Endothelial cell of umbilical vein (primary cell): ENCODE results near the gene BMPR1B. TPM values are rescaled to one million over a fixed set of nuclear protein-coding genes. Genes with fewer than 3 reads are reported as not detected.

ENCODE experiments used
- BruUV-seq: library from RNA; stranded (reverse); fragments of 400-500 nt; replicated peaks from 2 replicates; lab custom pipeline; 2021; lab: Mats Ljungman, UMichigan
- CTCF ChIA-PET: fragments of 300-600, 350-600 bp; sonication (Branson Sonifier 250); formaldehyde crosslinking; loops from one replicate; lab custom pipeline; 2021; ENCODE audit warnings: antibody characterized with exemption, inconsistent platforms; lab: Charles Lee
- POLR2A ChIA-PET: fragments of 300-600, 350-600 bp; sonication (Branson Sonifier 250); formaldehyde crosslinking; loops from one replicate; lab custom pipeline; 2021; ENCODE audit warnings: antibody characterized with exemption, inconsistent platforms; lab: Charles Lee
- DNase-seq: peaks from one replicate; pipeline ENCODE4 v3.0.0-alpha.2; 2011; ENCODE audit warnings: low read depth, low spot score
- FAIRE-seq: peaks from 2 replicates; lab custom pipeline; 2011; peaks lifted over from hg19 to GRCh38; lab: Jason Lieb, UNC
- H2AFZ ChIP-seq: 2 replicates; pipeline ENCODE4 v1.6.0; 2012; ENCODE audit warnings: low read depth, low read length, control low read depth, inconsistent platforms
- H3K27ac ChIP-seq: 2 replicates; pipeline ENCODE4 v1.5.1; 2011; ENCODE audit warnings: low read depth, mild to moderate bottlenecking, control low read depth, low read length, moderate library complexity; ENCODE audit not compliant: insufficient read depth
- H3K27me3 ChIP-seq, 2 experiments: 2 replicates each; pipeline versions ENCODE4 v1.6.0 to v1.6.1; 2011; ENCODE audit warnings: low read length in 2 of 2, mixed read lengths in 1 of 2; ENCODE audit not compliant: control insufficient read depth in 2 of 2, insufficient read depth in 2 of 2
- H3K36me3 ChIP-seq, 2 experiments: 2 replicates in 1 of 2; 3 replicates in 1 of 2; pipeline ENCODE4 v1.5.1; 2011; ENCODE audit warnings: low read length in 2 of 2, mild to moderate bottlenecking in 1 of 2, moderate library complexity in 1 of 2; ENCODE audit not compliant: control insufficient read depth in 2 of 2, insufficient read depth in 2 of 2; ENCODE audit errors: extremely low read depth in 1 of 2
- H3K4me1 ChIP-seq: 3 replicates; pipeline ENCODE4 v1.5.1; 2011; ENCODE audit warnings: mild to moderate bottlenecking, low read length; ENCODE audit not compliant: control insufficient read depth, insufficient read depth; ENCODE audit errors: extremely low read depth
- H3K4me2 ChIP-seq: 2 replicates; pipeline ENCODE4 v1.6.1; 2011; ENCODE audit warnings: low read length, control low read depth, mixed read lengths; ENCODE audit not compliant: insufficient read depth
- H3K4me3 ChIP-seq, 3 experiments: fragments of 200-600 bp in 1 of 3; sonication (generic), shearing (Covaris generic) in 1 of 3; replicated peaks in 1 of 3; 2 replicates each; pipeline ENCODE4 v1.5.1; 2011 to 2016; ENCODE audit warnings: control low read depth in 3 of 3, low read length in 3 of 3, mild to moderate bottlenecking in 2 of 3, inconsistent platforms in 1 of 3, low read depth in 1 of 3, moderate library complexity in 1 of 3; ENCODE audit not compliant: insufficient read depth in 1 of 3
- H3K79me2 ChIP-seq: 2 replicates; pipeline ENCODE4 v1.6.0; 2012; ENCODE audit warnings: low read length, inconsistent platforms; ENCODE audit not compliant: control insufficient read depth, insufficient read depth
- H3K9ac ChIP-seq: replicated peaks from 2 replicates; pipeline ENCODE3; 2011; ENCODE audit warnings: low read length, control low read depth; ENCODE audit not compliant: insufficient read depth; ENCODE audit errors: extremely low read depth
- H3K9me1 ChIP-seq: replicated peaks from 3 replicates; pipeline ENCODE4 v1.6.0; 2011; ENCODE audit warnings: mild to moderate bottlenecking, low read length; ENCODE audit not compliant: control insufficient read depth, insufficient read depth; ENCODE audit errors: extremely low read depth
- H3K9me3 ChIP-seq: replicated peaks from 2 replicates; pipeline ENCODE4 v1.5.1; 2012; ENCODE audit warnings: low read length, inconsistent platforms; ENCODE audit not compliant: control insufficient read depth, insufficient read depth
- H4K20me1 ChIP-seq: replicated peaks from 2 replicates; pipeline ENCODE3; 2011; ENCODE audit warnings: mild to moderate bottlenecking, low read length; ENCODE audit not compliant: control insufficient read depth, insufficient read depth; ENCODE audit errors: extremely low read depth
- CTCF ChIP-seq, 2 donors: IDR thresholded peaks; 1 replicate in 1 of 2; 2 replicates in 1 of 2; pipeline ENCODE4 v1.5.1; 2011; ENCODE audit warnings: low read length in 2 of 2, mild to moderate bottlenecking in 2 of 2, moderate library complexity in 2 of 2, control low read depth in 1 of 2, inconsistent platforms in 1 of 2, low read depth in 1 of 2; ENCODE audit not compliant: insufficient read depth in 1 of 2; ENCODE audit errors: extremely low read depth in 1 of 2
- EZH2 ChIP-seq: IDR thresholded peaks from 2 replicates; pipeline ENCODE4 v1.6.1; 2012; ENCODE audit warnings: borderline replicate concordance, low read depth, mild to moderate bottlenecking, moderate library complexity, low read length, inconsistent platforms; ENCODE audit not compliant: severe bottlenecking
- FOS ChIP-seq: IDR thresholded peaks from 2 replicates; pipeline ENCODE4 v1.6.1; 2011; ENCODE audit warnings: mild to moderate bottlenecking, low read length, moderate library complexity, borderline replicate concordance; ENCODE audit not compliant: insufficient read depth
- GATA2 ChIP-seq: IDR thresholded peaks from 2 replicates; pipeline ENCODE4 v1.7.0; 2011; ENCODE audit warnings: low read depth, mild to moderate bottlenecking, moderate library complexity, mixed read lengths, low read length; ENCODE audit not compliant: insufficient read length, insufficient read depth
- JUN ChIP-seq: IDR thresholded peaks from 2 replicates; pipeline ENCODE4 v1.6.1; 2011; ENCODE audit warnings: borderline replicate concordance, low read depth; ENCODE audit not compliant: insufficient read length, insufficient read depth
- MAX ChIP-seq: IDR thresholded peaks from 2 replicates; pipeline ENCODE4 v1.6.1; 2011; ENCODE audit not compliant: insufficient read depth, insufficient read length
- MYC ChIP-seq: IDR thresholded peaks from one replicate; pipeline ENCODE4 v1.6.1; 2011; ENCODE audit warnings: mild to moderate bottlenecking, low read depth, low read length
- POLR2A ChIP-seq: IDR thresholded peaks from 2 replicates; pipeline ENCODE4 v1.6.1; 2012; ENCODE audit warnings: low read depth, mild to moderate bottlenecking, control low read depth, low read length
- POLR2AphosphoS5 ChIP-seq: IDR thresholded peaks from 2 replicates; pipeline ENCODE4 v1.6.1; 2012; ENCODE audit warnings: low read depth, mild to moderate bottlenecking, control low read depth, low read length, moderate library complexity; ENCODE audit not compliant: insufficient read depth
- dilution Hi-C: fragments of 300-500 bp; cut with MboI; formaldehyde crosslinking; loops from one replicate; pipeline ENCODE4 v1.15.0; 2019; ENCODE audit warnings: low sequenced_read_pairs; ENCODE audit not compliant: extremely low pct_ligation_motif_present
- intact Hi-C: fragments of 100-400 bp; cut with micrococcal nuclease; formaldehyde crosslinking; loops from one replicate; pipeline ENCODE4 v1.10.0; 2022
- polyA plus RNA-seq, 4 experiments: library from polyadenylated mRNA; depleted of rRNA in 3 of 4; stranded (reverse) in 3 of 4; unstranded in 1 of 4; fragments of >200 nt; gene quantifications; 2 replicates each; pipeline versions ENCODE4 v1.2.1 to v1.2.3, GENCODE V29; 2011 to 2012; ENCODE audit warnings: missing spikeins in 1 of 4
- total RNA-seq: library from RNA; stranded (reverse); gene quantifications from 2 replicates; pipeline ENCODE4 v1.2.3, GENCODE V29; 2021

Gene BMPR1B
- total and polyA plus RNA-seq, 2 donors (not counting 3 experiments of a cell fraction or from before 2014, with no cell fraction given): 0.28 to 2.1 TPM

GRCh38 chr4:94933799-94934198 lies 176.0 kb downstream of the BMPR1B start:
- FAIRE-seq (no peak), DNase-seq (no peak)
- no peak overlapping the region for H3K4me2 ChIP-seq

More at GRCh38 chr4:94933799-94934198, 176.0 kb downstream of the BMPR1B start:
- Histone ChIP-seq H3K27ac (no peak overlapping the region), H3K36me3 (no peaks in the 10 kb centered on the region), H3K9me1 (no peaks in the 10 kb centered on the region), H2AFZ (no peak overlapping the region), H4K20me1 (no peaks in the 10 kb centered on the region), H3K9ac (no peak overlapping the region), H3K9me3 (no peaks in the 10 kb centered on the region), H3K4me3 (no peak overlapping the region), H3K27me3 (no peaks in the 10 kb centered on the region), H3K79me2 (no peaks in the 10 kb centered on the region), H3K4me1 (peaks cover 2% of the 10 kb centered on the region)
- POLR2A ChIA-PET: no interaction called here
- dilution Hi-C loops (no loop called here), intact Hi-C loops (no loop called here)
- no TSS peak for BruUV-seq
- CTCF ChIA-PET: no interaction called here
- TF ChIP-seq POLR2A: no peak
- no peak for TF ChIP-seq GATA2
- no peak for TF ChIP-seq MYC
- no peak for TF ChIP-seq EZH2
- no peak for TF ChIP-seq MAX
- no peak for TF ChIP-seq FOS
- TF ChIP-seq CTCF (IDR thresholded peaks at IDR 0.05; ENCODE audit: extremely low read depth in 1 of 2, insufficient read depth in 1 of 2, low read depth in 1 of 2, low read length in 2 of 2): no peak
- TF ChIP-seq POLR2AphosphoS5: no peak
- TF ChIP-seq JUN: no peak
